Right lobe of liver (tissue), 6 donors: ENCODE data around the gene CENPP. TPM values are rescaled to one million over a fixed set of nuclear protein-coding genes. Genes with fewer than 3 reads are reported as not detected.

Source experiments
- ATAC-seq, 4 donors: fragments of 200-7000 bp; cut with Tn5 transposase; one replicate each; pipeline ENCODE4 v1.9.1; 2020; ENCODE audit warnings: mild to moderate bottlenecking in 4 of 4, moderate library complexity in 4 of 4
- DNase-seq, 3 donors: peaks; one replicate each; pipeline ENCODE4 v3.0.0-alpha.2; 2020
- H3K27ac ChIP-seq, 3 donors: fragments of 200-600 bp; one replicate each; pipeline ENCODE4 v1.8.0; 2022
- H3K27me3 ChIP-seq, 2 donors: fragments of 200-600 bp; one replicate each; pipeline ENCODE4 v1.8.0; 2022
- H3K36me3 ChIP-seq, 4 donors: fragments of 200-600 bp; sonication (generic) in 1 of 4; one replicate each; pipeline versions ENCODE4 v1.5.1 to v1.8.0; 2017 to 2022; ENCODE audit warnings: control low read depth in 1 of 4
- H3K4me1 ChIP-seq, 4 donors: fragments of 200-600 bp; sonication (generic) in 1 of 4; one replicate each; pipeline versions ENCODE4 v1.5.1 to v1.8.0; 2017 to 2022; ENCODE audit warnings: control low read depth in 1 of 4
- H3K4me3 ChIP-seq, 3 donors: fragments of 200-600 bp; one replicate each; pipeline ENCODE4 v1.8.0; 2022
- H3K9me3 ChIP-seq, 4 donors: fragments of 200-600 bp; sonication (generic) in 1 of 4; one replicate each; pipeline versions ENCODE4 v1.5.1 to v1.8.0; 2017 to 2022; ENCODE audit warnings: control low read depth in 1 of 4
- POLR2A ChIP-seq: fragments of 450-650 bp; IDR thresholded peaks from one replicate; pipeline ENCODE4 v1.6.1; 2017; ENCODE audit warnings: antibody characterized with exemption, mild to moderate bottlenecking
- WGBS: methylation state at CpG from one replicate; pipeline ENCODE4 v1.1.6; 2018; ENCODE audit warnings: low coverage, low lambda C conversion rate; ENCODE audit not compliant: insufficient coverage; ENCODE audit errors: missing lambda C conversion rate; 5-methylcytosine and 5-hydroxymethylcytosine counted together
- intact Hi-C, 2 donors: fragments of 100-400 bp; cut with DNase I; formaldehyde crosslinking; loops; one replicate each; pipeline versions ENCODE4 v1.11.2 to v1.14.1; 2022
- total RNA-seq, 6 experiments: library from RNA; depleted of rRNA in 2 of 6; stranded (reverse); fragments of >200 nt in 2 of 6; fragmentation: NEBNext Ultra II Directional in 3 of 6; extraction: Animal tissue kit (Norgen Biotek cat#: 25700) in 3 of 6; gene quantifications; one replicate each; pipeline versions ENCODE4 v1.1.0 to v1.2.4, GENCODE V29; 2016 to 2023
- TF ChIP-seq, protein P1 (sequence below), 4 donors: fragments of 200-600 bp in 3 of 4; fragments of 450-650 bp in 1 of 4; IDR thresholded peaks; one replicate each; pipeline versions ENCODE4 v1.5.1 to v1.8.0; 2016 to 2022; ENCODE audit warnings: antibody characterized with exemption in 4 of 4, mild to moderate bottlenecking in 2 of 4
- donor health status: DM: no; HTN: yes; CAD: no.
- donor health status: DM: no; HTN: no; CAD: no.
- donor health status: DM: no; HTN: no; CAD: no.
- donor health status: DM: no; HTN: yes; CAD: no.
- donor health status: DM: no; HTN: yes; CAD: no.

The CENPP gene
- total RNA-seq, 6 experiments from 2014 or later = 1.0 to 3.7 (median 1.5) TPM

- intact Hi-C loops = no loop called here
- WGBS = 70% methylated on average over 1 of the region's 1 CpG
- H3K9me3 ChIP-seq = no peaks in the 10 kb centered on the region
- DNase-seq (no peak), ATAC-seq (no peak)
- no peaks in the 10 kb centered on the region for H3K36me3 ChIP-seq
- no peak overlapping the region for H3K27ac ChIP-seq
- H3K27me3 ChIP-seq = no peaks in the 10 kb centered on the region
- TF ChIP-seq POLR2A = no peak
- TF ChIP-seq, protein P1, sequence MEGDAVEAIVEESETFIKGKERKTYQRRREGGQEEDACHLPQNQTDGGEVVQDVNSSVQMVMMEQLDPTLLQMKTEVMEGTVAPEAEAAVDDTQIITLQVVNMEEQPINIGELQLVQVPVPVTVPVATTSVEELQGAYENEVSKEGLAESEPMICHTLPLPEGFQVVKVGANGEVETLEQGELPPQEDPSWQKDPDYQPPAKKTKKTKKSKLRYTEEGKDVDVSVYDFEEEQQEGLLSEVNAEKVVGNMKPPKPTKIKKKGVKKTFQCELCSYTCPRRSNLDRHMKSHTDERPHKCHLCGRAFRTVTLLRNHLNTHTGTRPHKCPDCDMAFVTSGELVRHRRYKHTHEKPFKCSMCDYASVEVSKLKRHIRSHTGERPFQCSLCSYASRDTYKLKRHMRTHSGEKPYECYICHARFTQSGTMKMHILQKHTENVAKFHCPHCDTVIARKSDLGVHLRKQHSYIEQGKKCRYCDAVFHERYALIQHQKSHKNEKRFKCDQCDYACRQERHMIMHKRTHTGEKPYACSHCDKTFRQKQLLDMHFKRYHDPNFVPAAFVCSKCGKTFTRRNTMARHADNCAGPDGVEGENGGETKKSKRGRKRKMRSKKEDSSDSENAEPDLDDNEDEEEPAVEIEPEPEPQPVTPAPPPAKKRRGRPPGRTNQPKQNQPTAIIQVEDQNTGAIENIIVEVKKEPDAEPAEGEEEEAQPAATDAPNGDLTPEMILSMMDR (IDR thresholded peaks at IDR 0.05) = no peak
- peaks cover 0 to 6% (median 0%) of the 10 kb centered on the region in 4 donors for H3K4me1 ChIP-seq
- no peak overlapping the region for H3K4me3 ChIP-seq
Measured at GRCh38 chr9:92384375-92384774, 58.6 kb downstream of the CENPP start.

- Histone ChIP-seq H3K9me3 (no peaks in the 10 kb centered on the region), H3K27me3 (no peaks in the 10 kb centered on the region), H3K4me1 (peaks cover 0 to 6% (median 0%) of the 10 kb centered on the region in 4 donors), H3K27ac (no peak overlapping the region), H3K36me3 (no peaks in the 10 kb centered on the region), H3K4me3 (no peak overlapping the region)
- intact Hi-C loops = no loop called here
- TF ChIP-seq POLR2A = no peak
- TF ChIP-seq, protein P1 (IDR thresholded peaks at IDR 0.05) = no peak
- ATAC-seq (no peak), DNase-seq (no peak)
- 45% methylated on average over 3 of the region's 3 CpGs for WGBS
Measured at GRCh38 chr9:92385001-92385400, 59.2 kb downstream of the CENPP start.

DNA sequence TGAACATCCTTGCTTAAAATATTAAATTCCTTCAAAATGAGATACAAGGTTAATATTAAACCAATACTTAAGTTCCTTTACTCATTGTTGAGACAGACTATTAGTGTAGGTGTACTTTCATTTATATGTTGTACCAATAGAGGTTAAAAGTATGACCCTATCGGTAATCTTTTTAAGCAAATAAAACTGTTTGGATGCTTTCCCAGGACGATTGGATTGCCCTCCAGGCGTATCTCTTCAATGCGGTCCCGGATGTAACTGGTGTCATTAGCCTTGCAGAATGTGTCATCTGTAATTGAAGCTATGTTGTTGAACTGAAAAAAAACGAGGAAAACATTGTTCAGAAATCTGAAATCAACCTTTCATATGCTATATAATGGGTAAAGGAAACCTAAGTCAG, 59.7 kb downstream of the CENPP start:
- H3K9me3 ChIP-seq = no peaks in the 10 kb centered on the region

GRCh38 chr9:92385953-92386352, 60.2 kb downstream of the CENPP start:
- Histone ChIP-seq H3K4me1 (peaks cover 0 to 6% (median 0%) of the 10 kb centered on the region in 4 donors), H3K9me3 (no peaks in the 10 kb centered on the region), H3K36me3 (no peaks in the 10 kb centered on the region), H3K27me3 (no peaks in the 10 kb centered on the region), H3K4me3 (no peak overlapping the region), H3K27ac (peak overlapping the region in 1 of 3 donors; percentile 19)
- ATAC-seq (peak; percentile 26 to 76 (median 34)), DNase-seq (no peak)
- WGBS = 62% methylated on average over 4 of the region's 4 CpGs
- intact Hi-C loops = no loop called here
- TF ChIP-seq, protein P1 (IDR thresholded peaks at IDR 0.05) = no peak
- TF ChIP-seq POLR2A = no peak

More for the DNA sequence above, 59.7 kb downstream of the CENPP start:
- TF ChIP-seq, protein P1 (IDR thresholded peaks at IDR 0.05) = no peak
- TF ChIP-seq POLR2A = no peak
- Histone ChIP-seq H3K36me3 (no peaks in the 10 kb centered on the region), H3K4me1 (peaks cover 0 to 6% (median 0%) of the 10 kb centered on the region in 4 donors), H3K27ac (peak overlapping the region in 1 of 3 donors; percentile 19), H3K27me3 (no peaks in the 10 kb centered on the region), H3K4me3 (no peak overlapping the region)
- ATAC-seq (peak; percentile 95 to 99 (median 98)), DNase-seq (peak in 2 of 3 donors; percentile 23 to 72)
- intact Hi-C loops = no loop called here
- 11% methylated on average over 6 of the region's 6 CpGs for WGBS

- WGBS = 85% methylated on average over 2 of the region's 2 CpGs
- H3K27me3 ChIP-seq = no peaks in the 10 kb centered on the region
- TF ChIP-seq, protein P1 (IDR thresholded peaks at IDR 0.05) = no peak
- TF ChIP-seq POLR2A = no peak
- no peaks in the 10 kb centered on the region for H3K9me3 ChIP-seq
- H3K27ac ChIP-seq = no peak overlapping the region
- DNase-seq = no peak
- no peak overlapping the region for H3K4me3 ChIP-seq
- no peaks in the 10 kb centered on the region for H3K4me1 ChIP-seq
- ATAC-seq = no peak
- no peaks in the 10 kb centered on the region for H3K36me3 ChIP-seq
- intact Hi-C loops = no loop called here
Measured at GRCh38 chr9:92392690-92393089, 66.9 kb downstream of the CENPP start.
